Hematopoietic multipotent progenitor cell treated with erythropoietin and hydrocortisone succinate and interleukin-3 and kit ligand, for 4 days (in vitro differentiated cells): ENCODE results near the gene EIF4A3.
"Not testable (repeated sequence)": the region's sequence is repeated elsewhere in the genome, so short reads cannot be mapped to it uniquely, and the experiment has no call there.

Source experiments
- DNase-seq: peaks from one replicate; pipeline ENCODE4 v3.0.0-alpha.2; 2015

The EIF4A3 gene

GRCh38 chr17:80171681-80172080 is 24.8 kb upstream of the EIF4A3 start:
- DNase-seq, result no peak

DNA sequence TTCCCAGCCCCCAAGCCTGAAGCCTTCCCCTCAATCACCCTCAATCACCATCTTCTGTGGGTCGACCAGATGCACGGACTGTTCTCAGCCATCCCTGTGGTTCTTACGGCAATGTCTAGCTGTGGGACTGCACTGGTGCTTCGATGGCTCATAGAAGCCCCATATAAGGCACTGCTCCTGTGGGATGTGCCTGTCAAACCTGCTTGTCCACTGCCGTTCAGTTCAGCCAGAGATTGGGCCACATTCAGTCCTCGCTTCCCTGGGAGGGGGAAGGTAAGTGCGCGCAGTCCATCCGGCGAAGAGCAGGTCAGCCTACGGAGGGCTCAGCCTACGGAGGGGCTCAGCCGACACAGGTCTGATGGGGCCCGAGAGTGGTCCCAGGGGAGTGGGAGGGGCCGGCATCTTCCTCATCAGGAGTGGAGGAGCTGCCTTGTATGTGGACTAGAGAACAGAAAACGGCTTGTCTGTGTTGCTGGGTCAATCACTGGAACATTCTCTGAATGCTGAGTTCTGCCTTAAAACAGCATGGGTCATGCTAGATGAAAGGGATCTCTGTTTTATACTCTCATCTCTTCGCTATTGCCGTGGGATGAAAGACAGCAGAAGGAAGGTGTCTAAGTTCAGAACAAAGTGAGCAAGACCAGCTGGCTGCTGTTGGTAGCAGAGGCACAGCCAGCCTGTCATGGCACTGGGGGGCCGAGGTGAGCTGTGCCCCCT is 23.0 kb upstream of the EIF4A3 start, which contains the start of gene CARD14:
Gene CARD14 (plus strand): TSS at position 247 of the 717 bp plus-strand sequence. CDS start 11,409 bp downstream, outside the sequence.
- DNase-seq, result no peak

- DNase-seq, result no peak
Observed at GRCh38 chr17:80169107-80169506, 22.2 kb upstream of the EIF4A3 start.

GRCh38 chr17:80168371-80168770 is 21.4 kb upstream of the EIF4A3 start:
- DNase-seq, result peak; percentile 34

GRCh38 chr17:80166446-80166845 is 19.5 kb upstream of the EIF4A3 start:
- no peak for DNase-seq

GRCh38 chr17:80164185-80164584 is 17.3 kb upstream of the EIF4A3 start:
- peak; percentile 36 for DNase-seq

DNA sequence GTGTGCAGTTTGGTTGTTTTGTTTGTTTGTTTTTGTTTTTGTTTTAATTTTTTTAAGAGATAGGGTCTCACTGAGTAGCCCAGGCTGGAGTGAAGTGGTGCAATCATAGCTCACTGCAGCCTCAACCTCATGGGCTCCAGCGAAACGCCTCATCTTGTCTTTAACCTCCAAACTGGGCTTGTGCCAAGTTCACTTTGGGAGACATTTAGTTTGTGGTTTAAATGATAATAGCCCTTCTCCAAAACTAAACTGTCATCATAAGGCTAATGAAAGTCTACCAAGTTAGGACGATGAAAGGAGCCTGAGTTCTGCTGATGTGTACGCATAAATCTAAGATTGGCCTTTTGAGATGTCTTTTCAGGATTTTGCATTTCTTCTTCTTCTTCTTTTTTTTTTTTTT is 16.4 kb upstream of the EIF4A3 start:
- peak; percentile 94 for DNase-seq

- peak; percentile 95 for DNase-seq
Observed at GRCh38 chr17:80160536-80160935, 13.6 kb upstream of the EIF4A3 start.

GRCh38 chr17:80158846-80159245 is 11.9 kb upstream of the EIF4A3 start:
- no peak for DNase-seq

GRCh38 chr17:80155600-80155999 is 8.7 kb upstream of the EIF4A3 start:
- DNase-seq, result not testable (repeated sequence)

DNA sequence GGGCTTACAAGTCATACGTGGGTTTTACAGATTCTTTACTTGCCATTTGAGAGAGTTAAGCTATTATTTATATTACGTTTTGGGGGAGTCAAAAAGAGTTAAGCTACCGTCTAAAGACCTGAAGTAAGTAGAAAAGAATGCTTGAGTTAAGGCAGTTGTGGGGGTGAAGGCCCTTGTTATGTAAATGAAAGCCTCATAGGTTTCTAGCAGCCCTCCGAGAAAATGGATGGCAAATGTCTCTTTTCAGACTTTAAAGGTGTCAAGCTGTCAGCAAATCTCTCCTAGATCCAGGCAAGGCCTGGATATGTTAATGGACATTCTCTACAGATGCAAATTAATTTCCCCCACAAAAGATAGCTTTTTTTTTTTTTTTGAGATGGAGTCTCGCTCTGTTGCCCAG is 7.2 kb upstream of the EIF4A3 start:
- DNase-seq, result no peak

DNA sequence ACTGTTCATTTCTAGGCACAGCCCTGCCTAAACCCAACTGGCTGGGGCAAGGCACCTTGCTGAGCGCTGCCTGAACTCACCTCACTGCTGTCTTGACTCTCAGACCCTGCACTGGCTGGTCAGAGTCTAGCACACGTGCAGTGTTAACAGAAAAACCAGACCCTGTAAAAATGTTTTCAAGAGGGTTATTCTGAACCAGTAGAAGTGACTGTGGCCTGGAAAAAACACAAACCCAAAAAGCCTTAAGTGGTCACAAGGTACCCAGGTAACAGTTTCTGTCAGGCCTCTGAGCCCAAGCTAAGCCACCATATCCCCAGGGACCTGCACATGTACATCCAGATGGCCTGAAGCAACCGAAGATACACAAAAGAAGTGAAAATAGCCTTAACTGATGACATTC is 6.1 kb upstream of the EIF4A3 start:
- DNase-seq, result no peak

DNA sequence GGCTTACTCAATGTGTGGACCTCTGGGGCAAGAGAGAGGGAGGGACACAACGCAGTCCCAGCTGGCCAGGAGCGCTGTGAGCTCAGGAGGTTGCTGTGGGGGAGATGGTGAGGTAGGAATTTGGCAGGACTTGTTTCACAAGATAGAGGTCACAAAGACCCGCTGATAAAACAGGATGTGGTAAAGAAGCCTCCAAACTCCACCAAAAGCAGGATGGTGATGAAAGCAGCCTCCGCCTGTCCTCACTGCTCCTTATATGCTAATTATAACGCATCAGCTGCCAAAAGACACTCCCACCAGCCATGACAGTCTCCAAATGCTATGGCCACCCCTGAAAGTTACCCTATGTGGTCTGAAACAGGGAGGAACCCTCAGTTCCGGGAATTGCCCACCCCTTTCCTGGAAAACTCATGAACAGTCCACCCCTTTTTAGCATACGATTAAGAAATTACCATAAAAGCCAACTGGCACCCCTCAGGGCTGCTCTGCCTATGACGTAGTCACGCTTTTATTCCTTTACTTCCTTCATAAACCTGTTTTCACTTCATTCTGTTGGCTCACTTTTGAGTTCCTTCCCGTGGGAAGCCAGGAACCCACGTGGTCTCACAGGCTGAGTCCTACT is 5.3 kb upstream of the EIF4A3 start:
- peak; percentile 84 for DNase-seq

- DNase-seq, result no peak
Observed at GRCh38 chr17:80151333-80151732, 4.4 kb upstream of the EIF4A3 start.

DNA sequence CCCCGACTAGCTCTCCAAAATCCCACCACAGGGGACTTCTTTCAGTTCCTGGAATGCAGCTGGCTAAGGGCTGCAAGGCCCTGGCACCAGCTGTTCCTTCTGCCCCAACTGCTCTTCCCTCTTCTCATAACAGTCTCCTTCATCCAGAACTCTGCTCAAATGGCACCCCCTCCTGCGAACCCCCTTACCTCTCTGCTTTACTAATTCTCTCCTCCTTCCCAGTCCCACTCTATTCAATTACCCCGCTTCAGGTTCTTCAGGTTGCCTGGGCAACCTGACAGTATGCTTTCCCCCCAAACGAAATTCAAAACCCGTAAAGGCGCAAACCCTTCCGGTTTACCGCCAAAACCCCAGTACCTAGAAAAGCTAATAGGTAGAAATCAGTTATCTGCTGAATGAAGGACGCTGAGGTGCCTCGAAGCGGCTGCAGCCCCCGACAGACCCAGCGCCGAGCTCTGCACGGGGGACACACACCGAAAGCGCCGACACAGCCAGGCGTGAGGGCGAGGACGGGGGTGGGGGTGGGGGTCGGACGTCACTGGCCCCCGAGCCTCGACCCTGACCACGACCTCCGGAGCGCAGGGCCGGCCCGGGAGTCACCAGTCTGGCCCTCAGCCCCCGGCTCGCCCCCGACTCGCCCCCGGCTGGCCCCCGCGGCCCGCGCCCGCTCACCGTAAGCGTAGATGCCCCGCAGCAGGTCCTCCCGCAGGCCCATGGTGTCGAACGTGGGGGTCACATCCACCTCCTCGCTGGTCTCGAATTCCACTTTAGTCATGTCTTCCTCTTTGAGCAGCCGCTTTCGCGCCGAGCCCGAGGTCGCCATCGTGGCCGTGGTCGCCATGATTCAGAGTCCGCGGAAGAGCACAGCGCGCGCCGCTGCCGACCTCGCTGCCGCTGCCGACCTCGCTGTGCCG is 550 bp downstream of the EIF4A3 start:
- DNase-seq, result peak; percentile 61

GRCh38 chr17:80145076-80146075 is 1.6 kb downstream of the EIF4A3 start:
- DNase-seq, result no peak

DNA sequence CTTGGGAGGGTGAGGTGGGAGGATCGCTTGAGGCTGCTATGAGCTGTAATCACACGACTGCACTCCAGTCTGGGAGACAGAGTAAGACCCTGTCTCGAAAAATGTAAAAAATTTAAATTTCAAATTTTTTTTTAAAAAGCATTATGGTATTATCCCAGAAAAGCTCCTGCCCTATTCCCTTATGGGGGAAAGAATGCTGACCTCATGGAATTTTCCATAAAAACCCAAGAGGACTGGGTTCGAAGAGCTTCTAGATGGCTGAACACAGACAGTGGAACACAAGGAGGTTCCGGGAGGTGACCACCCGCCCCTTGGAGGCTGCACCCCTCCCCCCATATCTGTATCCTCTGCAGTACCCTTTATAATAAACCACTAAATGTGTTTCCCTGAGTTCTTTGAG is 4.0 kb downstream of the EIF4A3 start:
- no peak for DNase-seq

GRCh38 chr17:80141463-80142165 is 5.3 kb downstream of the EIF4A3 start:
- no peak for DNase-seq

- DNase-seq, result no peak
Observed at GRCh38 chr17:80138856-80139426, 8.0 kb downstream of the EIF4A3 start.

DNA sequence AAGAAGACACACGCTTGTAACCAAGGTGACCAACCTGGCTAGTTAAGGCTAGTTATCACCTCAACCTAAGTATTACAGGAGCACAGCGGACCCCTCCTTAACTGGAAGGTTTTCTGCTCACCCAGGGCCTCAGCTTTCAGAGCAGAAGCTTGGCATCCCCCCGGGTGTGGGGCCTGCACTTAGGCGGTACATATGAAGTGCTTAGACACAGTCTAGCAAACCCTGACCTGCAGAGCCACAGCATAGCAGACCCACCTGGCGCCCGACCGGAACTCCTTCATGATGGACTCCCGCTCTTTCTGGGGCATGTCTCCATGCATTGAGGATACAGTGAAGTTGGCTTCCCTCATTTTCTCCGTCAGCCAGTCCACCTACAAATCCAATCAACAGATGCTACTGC is 9.8 kb downstream of the EIF4A3 start:
- DNase-seq, result no peak

DNA sequence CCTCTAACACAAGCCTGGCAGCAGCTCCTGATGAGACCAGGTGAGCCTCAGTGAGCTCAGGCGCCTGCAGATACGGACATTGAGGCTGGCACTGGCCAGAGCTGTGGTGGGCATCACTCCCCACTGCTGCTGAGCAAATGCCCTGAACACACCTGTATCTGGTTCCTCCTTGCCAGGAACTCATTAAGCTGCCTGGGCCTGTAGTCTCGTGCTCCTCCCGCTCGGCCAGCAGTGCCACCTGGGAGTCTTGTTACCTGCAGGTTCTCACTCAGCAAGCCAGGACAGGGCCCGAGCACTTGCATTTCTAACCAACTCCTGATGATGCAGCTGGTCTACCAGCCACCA is 13.3 kb downstream of the EIF4A3 start:
- DNase-seq, result no peak
